Astrocyte of the cerebellum (primary cell): ENCODE data around the gene MRFAP1L1.

Source experiments
- DNase-seq: peaks from one replicate; pipeline ENCODE4 v3.0.0-alpha.2; 2011; ENCODE audit warnings: low read depth
- H3K4me3 ChIP-seq: 2 replicates; pipeline ENCODE4 v1.5.1; 2011; ENCODE audit warnings: mild to moderate bottlenecking, low read depth, low read length, moderate library complexity
- CTCF ChIP-seq: IDR thresholded peaks from 2 replicates; pipeline ENCODE4 v1.5.1; 2012; ENCODE audit warnings: low read length, low read depth, moderate library complexity, mild to moderate bottlenecking; ENCODE audit errors: missing control alignments
- in situ Hi-C: cut with HindIII; loops from 2 replicates; pipeline ENCODE4 v1.10.0; 2017; ENCODE audit warnings: low sequenced_read_pairs

MRFAP1L1 gene

GRCh38 chr4:6682862-6683590 is 26.6 kb downstream of the MRFAP1L1 start:
- no peak for DNase-seq
- H3K4me3 ChIP-seq = no peak overlapping the region
- in situ Hi-C loops = no loop called here
- TF ChIP-seq CTCF = no peak

GRCh38 chr4:6681191-6681590 is 28.5 kb downstream of the MRFAP1L1 start:
- no peak for TF ChIP-seq CTCF
- DNase-seq = no peak
- in situ Hi-C loops = no loop called here
- H3K4me3 ChIP-seq = no peak overlapping the region

- DNase-seq = no peak
- in situ Hi-C loops = no loop called here
- H3K4me3 ChIP-seq = no peak overlapping the region
- TF ChIP-seq CTCF = no peak
Measured at GRCh38 chr4:6680372-6681034, 29.2 kb downstream of the MRFAP1L1 start.

- no peak for DNase-seq
- in situ Hi-C loops = no loop called here
- no peak for TF ChIP-seq CTCF
- H3K4me3 ChIP-seq = no peak overlapping the region
Measured at GRCh38 chr4:6676722-6677558, 32.7 kb downstream of the MRFAP1L1 start.

- peak; percentile 46 for TF ChIP-seq CTCF
- H3K4me3 ChIP-seq = peak overlapping the region; percentile 58
- no peak for DNase-seq
- in situ Hi-C loops = no loop called here
Measured at GRCh38 chr4:6674500-6675149, 35.0 kb downstream of the MRFAP1L1 start.
